ENCODE measurements around the gene TNNI3.
"Not testable (repeated sequence)": the region's sequence is repeated elsewhere in the genome, so short reads cannot be mapped to it uniquely, and the experiment has no call there.

TNNI3 gene

DNA sequence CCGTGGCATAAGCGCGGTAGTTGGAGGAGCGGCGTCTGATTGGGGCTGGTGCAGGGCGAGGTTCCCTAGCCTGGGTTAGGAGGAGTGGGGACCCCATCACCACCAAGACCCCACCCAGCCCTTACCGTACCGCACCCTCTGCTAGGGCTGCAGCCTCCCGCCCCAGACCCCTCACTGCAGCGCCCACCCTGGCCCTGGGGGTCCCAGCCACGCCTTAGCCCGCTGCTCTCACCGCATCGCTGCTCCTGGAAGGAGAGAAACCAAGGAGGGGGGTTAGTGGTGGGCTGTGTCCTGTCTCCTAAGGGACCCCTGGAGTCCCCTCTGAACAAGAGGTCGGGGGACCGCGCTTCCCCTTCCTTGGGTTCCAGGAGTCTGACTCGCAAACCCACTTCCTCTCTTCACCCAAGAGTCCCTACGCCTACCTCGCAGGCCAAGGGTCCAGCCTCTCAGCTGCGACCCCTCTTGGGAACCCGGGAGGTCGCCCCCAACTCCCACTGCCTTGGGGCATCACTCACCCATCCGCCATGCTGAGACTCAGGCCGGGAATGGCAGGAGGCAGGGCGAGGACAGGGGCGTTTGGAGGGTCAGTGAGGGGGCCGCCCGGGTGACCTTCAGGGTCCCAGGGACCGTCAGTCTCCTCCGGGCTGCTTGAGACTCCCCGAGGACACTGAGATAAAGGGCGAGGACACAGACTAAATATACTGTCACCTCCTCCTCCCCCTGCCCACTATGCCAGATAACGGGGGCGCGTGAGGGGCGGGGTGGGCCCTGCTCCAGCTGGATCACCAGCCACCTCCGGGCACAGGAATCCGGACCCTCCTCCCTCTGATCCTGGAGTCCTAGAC is at the start of gene TNNI3:
TNNI3 (minus strand) TSS at position 669 of the 845 bp plus-strand sequence; CDS start at position 526, 143 bp downstream.
- DNase-seq: no peak

DNA sequence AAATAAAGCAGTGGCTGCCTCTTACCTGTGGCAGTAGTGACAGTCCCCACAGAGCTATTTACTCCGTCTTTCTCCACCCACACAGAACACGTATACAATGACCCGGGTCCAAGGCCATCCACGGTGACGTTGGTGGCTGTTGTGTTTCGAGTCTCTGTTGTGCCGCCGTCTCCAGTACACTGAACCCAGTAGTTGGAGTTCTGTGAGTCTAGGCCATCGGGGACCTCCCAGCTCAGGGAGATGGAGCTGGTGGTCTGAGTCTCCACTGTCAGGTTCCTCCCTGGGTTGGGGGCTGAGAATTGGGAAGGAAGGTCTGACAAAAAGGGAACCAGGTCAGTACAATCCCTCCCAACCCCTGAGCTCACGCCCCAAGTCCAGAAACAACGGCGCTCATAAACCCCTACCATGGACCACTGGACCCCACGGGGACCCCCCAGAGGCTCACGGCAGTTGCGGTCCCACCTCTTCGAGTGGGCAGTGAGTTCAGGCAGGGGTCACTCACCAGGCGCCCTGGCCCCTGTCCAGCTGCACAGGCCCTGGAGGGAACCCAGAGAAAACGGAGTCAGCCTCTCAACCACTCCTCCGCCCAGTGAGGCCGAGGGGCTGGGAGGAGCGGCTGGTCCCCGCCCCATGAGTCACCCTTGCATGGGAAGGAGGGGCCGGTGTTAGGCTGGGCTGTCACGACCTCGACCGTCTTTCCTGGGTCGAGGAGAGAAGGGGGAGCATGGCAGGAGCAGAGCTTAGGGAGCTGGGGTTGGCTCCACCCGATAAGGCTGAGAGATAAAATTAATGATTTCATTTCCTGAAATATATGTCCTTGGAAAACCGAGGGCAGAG is 49.4 kb upstream of the TNNI3 start:
- DNase-seq: peak; percentile 71

GRCh38 chr19:55202199-55202598 is 44.7 kb upstream of the TNNI3 start:
- DNase-seq: not testable (repeated sequence)

DNA sequence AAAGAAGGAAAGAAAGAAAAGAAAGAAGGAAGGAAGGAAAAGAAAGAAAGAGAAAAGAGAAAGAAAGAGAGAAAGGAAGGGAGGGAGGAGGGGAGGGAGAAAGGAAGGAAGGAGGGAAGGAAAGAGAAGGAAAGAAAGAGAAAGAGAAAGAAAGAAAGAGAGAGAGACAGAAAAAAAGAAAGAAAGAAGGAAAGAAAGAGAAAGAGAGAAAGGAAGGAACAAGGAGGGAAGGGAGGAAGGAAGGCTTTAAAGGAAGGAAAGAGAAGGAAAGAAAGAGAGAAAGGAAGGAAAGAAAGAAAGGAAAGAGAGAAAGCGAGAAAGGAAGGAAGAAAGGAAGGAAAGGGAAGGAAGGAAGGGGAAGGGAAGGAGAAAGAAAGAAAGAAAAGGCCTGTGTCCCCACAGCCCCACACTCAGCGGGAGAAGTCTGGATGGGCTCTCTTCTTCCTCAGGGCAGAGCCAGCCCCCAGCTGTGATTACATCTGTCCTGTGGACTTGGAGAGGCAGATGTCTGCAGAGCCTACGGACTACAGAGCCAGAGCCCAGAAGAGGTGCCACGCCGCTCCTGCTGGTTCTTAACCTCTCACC is 42.2 kb upstream of the TNNI3 start:
- DNase-seq: no peak

GRCh38 chr19:55198651-55199050 is 41.1 kb upstream of the TNNI3 start:
- DNase-seq: no peak

DNA sequence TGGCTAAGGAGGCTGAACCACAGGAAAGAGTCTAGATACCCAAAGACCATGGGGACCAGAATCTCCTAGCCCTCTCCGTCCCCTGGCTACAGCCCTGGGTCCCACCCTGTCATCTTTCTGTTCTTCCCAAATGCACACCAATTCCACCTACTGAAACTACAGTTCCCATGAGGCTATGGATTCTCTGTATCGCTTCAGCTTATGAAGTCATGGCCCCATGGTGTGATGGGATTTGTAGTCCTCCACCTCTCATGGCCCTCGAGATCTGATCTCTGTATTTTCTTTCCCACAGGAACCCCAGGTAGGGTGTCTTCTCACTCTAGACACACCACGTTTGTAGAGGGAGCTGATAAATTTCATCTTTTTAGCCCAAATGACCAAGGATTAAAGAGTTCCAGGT is 40.0 kb upstream of the TNNI3 start:
- DNase-seq: no peak

GRCh38 chr19:55196803-55197202 is 39.3 kb upstream of the TNNI3 start:
- DNase-seq: no peak

- no peak for DNase-seq
Measured at GRCh38 chr19:55193481-55193880, 35.9 kb upstream of the TNNI3 start.

DNA sequence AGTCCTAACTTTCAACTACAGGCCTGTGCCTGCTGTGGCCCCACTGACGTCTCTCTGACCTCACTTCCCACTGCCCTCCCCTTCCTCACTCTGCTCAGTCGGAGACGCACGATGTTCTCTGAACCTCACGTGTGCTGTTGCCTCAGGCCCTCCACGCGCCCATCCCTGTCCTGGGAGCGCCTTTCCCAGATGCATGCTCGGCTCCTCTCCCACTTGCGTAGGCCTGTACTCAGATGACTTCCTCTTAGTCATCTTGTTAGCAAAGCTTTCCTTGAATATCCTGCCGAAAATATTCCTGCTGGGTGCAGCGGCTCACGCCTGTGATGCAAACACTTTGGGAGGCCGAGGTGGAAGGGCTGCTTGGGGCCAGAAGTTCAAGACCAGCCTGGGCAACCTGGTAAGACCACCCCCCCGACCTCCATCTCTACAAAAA is 31.9 kb upstream of the TNNI3 start:
- DNase-seq: no peak

DNA sequence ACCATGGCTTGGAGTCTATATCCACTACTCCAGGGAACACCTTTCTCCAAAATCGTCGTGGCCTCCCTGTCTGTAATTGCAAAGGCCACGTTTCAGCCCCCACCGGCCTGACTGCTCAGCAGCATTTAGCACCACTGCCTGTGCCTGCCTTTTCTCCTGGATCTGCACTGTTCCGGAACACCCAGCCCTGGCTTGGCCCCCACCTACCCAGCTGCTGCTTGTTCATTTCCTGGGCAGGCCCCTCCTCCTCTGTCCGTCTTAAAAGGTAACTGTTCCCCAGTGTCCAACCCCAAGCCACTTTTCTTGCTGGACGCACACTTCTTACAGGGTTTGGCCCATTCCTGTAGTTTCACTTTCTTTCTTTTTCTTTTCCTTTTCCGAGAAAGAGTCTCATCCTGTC is 31.1 kb upstream of the TNNI3 start:
- DNase-seq: no peak

- no peak for DNase-seq
Measured at GRCh38 chr19:55186080-55186479, 28.5 kb upstream of the TNNI3 start.

DNA sequence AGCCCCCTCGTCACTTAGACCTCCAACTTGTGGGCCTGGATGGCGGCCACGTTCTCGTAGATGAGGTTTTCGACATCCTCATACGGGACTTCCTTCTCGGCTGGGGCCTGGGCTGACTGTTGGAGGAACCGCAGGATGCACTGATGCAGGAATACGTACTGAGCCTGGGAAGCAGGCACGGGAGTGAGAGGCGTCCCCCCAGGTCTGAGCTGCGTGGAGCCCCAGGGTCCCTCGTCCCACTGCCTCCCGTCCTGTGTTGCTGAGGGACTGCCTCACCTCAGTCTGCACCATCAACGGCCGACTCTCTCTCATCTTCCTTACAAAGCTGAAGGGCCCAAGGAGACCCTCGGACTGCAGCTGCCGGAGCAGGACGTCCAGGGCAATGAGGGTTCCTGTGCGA is 24.2 kb upstream of the TNNI3 start:
- DNase-seq: no peak

GRCh38 chr19:55179606-55180484 is 22.3 kb upstream of the TNNI3 start, which contains the start of gene SYT5:
Gene SYT5 (minus strand): TSS chr19:55180289. CDS start chr19:55179041, 1,248 bp downstream.
- DNase-seq: peak; percentile 53

GRCh38 chr19:55178781-55179599 is 21.5 kb upstream of the TNNI3 start:
- peak; percentile 94 for DNase-seq

DNA sequence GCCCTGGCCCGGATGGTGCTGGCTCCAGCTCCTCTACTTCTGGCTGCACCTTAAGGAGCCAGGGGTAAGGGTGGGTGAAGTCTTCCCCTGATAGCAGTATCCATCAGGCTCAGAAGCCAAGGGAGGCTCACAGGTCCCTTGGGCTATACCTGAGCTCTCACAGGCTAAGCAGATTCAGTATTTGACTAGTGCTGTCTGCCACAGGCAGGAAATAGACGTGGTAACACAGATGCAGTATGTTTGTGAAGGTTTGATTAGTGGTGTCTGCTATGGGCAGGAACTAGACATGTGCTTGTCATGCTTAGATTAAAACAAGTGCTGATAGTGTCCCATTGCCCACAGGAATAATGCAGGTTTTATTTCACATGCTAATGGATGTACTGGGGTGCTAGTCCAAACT is 18.5 kb upstream of the TNNI3 start:
- DNase-seq: peak; percentile 41

- DNase-seq: peak; percentile 70
Measured at GRCh38 chr19:55175117-55175867, 17.8 kb upstream of the TNNI3 start.

DNA sequence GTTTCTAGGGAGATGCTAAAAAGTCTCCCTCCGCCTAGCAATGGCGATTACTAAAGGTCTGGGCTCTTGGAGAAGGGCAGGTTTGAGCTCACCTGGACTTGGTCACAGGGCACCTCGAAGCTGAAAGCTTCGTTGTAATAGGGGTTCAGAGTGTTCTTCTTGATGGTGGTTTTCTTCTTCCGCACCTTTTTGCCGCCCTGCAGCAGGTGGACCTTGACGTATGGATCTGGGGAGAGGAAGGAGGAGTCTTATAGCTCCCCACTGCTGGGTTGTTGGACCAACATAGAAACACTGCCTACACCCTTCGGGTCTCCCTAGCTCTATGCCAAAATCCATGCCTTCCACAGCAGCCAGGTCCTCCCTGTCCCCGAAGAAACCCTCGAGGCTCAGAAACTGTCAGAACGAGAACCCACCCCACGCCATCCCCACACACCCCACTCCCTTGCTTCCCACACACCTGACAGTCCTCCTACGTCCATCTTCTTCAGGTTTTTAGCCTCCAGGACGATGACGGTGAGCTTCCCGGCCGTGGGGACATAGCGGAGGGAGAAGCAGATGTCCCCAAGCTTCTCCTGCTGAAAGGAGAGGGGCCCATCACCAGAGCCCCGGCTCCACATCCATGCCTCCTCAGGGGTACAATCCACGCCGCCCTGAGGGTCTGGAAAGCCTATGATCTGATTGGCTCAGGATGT is 17.0 kb upstream of the TNNI3 start:
- DNase-seq: no peak

- peak; percentile 82 for DNase-seq
Measured at GRCh38 chr19:55173714-55174409, 16.3 kb upstream of the TNNI3 start.

DNA sequence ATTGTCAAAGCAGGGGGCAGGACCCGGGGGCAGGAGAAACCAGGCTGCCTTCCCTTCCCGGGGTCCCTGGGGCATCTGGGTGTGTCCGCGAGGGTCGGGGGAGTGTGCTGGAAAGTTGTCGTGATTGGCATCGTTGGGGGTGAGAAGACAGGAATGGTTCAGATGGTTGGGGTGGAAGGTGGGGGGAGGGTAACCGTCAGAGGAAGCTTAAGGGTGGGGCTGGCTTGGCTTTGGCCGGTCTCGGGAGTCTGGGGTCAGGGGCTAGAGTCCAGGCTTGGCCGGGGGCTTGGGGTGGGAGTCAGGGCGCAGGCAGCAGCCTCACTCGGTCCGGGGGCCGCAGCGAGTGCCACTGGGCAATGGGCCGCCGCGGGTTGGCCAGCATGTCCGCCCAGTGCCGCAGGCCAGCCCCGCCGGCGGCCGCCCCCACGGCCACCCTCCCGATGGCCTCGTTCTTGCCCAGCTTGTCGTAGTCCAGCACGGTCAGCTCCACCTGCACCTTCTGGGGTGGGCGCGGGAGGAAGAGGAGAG is 15.7 kb upstream of the TNNI3 start:
- no peak for DNase-seq

Data from NCI-H146 (cell line).